Measurements from ENCODE around the gene EPHA6.

The EPHA6 gene

DNA sequence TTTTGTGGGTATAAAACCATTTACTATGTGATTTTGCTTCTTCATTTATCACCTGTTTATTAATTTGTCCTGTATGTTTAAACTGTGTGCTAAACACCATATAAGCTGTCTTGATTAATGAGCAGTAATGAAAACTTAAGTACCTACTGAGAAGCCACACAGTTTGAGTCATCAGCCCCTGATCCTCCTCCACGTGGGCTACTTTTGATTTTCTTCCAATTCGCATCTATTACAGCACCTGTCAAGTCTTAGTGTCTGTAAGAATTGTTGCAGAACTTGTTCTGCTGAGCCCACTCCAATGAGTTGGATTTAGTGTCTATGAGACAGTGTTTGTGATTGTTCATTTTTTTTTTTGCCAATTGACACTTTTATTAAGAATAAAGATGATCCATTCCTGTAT is 16.8 kb downstream of the EPHA6 start:
- no peak for DNase-seq
- Histone ChIP-seq H2BK5ac (ENCODE audit: low read depth, low read length, poor library complexity, severe bottlenecking) (no peak overlapping the region), H3K23ac (ENCODE audit: low read length in 2 of 2) (no peak overlapping the region), H3K9ac (ENCODE audit: low read length) (no peak overlapping the region), H3K4me1 (ENCODE audit: control insufficient read depth, insufficient read depth, low read depth, low read length) (no peaks in the 10 kb centered on the region), H2BK120ac (ENCODE audit: low read depth, low read length) (no peak overlapping the region), H3K4ac (ENCODE audit: low read depth in 1 of 2, low read length in 2 of 2) (no peak overlapping the region), H3K4me3 (ENCODE audit: insufficient read depth in 1 of 2, low read depth in 1 of 2, low read length in 2 of 2) (no peak overlapping the region), H2AK5ac (ENCODE audit: low read length, severe bottlenecking) (no peak overlapping the region), H4K8ac (ENCODE audit: low read length) (no peak overlapping the region), H2BK15ac (ENCODE audit: low read depth, poor library complexity, severe bottlenecking) (no peak overlapping the region), H3K18ac (ENCODE audit: low read depth in 1 of 2, low read length in 2 of 2) (no peak overlapping the region), H3K36me3 (ENCODE audit: control insufficient read depth in 1 of 2, insufficient read depth in 2 of 2, low read depth in 1 of 2, low read length in 2 of 2) (no peaks in the 10 kb centered on the region), H2BK12ac (ENCODE audit: low read length in 2 of 2) (no peak overlapping the region), H2AFZ (ENCODE audit: low read depth, low read length) (no peak overlapping the region), H3K27ac (ENCODE audit: low read length, poor library complexity, severe bottlenecking) (no peak overlapping the region), H4K91ac (ENCODE audit: low read length) (no peak overlapping the region), H3K9me3 (ENCODE audit: control insufficient read depth, low read length) (no peaks in the 10 kb centered on the region), H3K4me2 (ENCODE audit: low read length, poor library complexity, severe bottlenecking) (no peak overlapping the region), H3K79me1 (replicated peaks; ENCODE audit: low read length, poor library complexity, severe bottlenecking) (no peaks in the 10 kb centered on the region), H3K14ac (ENCODE audit: low read length in 2 of 2) (no peak overlapping the region), H3K27me3 (ENCODE audit: control insufficient read depth in 1 of 2, insufficient read depth in 1 of 2, low read length in 2 of 2) (no peaks in the 10 kb centered on the region)
- 86% methylated on average over 1 of the region's 2 CpGs for WGBS

DNA sequence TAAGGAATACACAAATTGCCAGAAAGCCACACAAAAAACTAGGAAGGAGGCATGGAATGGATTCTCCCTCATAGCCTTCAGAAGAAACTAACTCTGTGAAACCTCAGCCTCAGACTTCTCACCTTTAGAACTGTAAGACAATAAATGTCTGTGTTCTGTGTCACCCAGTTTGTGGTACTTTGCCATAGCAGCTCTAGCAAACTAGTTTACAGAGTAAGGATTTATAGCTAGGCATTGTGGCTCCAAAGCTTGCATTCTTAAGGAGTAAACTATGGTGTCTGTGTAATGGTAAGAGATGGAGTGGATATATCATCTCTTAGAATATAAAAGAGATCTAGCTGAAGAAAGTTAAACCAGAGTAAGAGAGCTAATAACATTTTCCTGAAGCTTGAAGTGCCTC is 18.9 kb downstream of the EPHA6 start:
- no peak overlapping the region for H3K4ac ChIP-seq (ENCODE audit: low read depth in 1 of 2, low read length in 2 of 2)
- no peak overlapping the region for H3K4me2 ChIP-seq (ENCODE audit: low read length, poor library complexity, severe bottlenecking)
- no peak overlapping the region for H2BK12ac ChIP-seq (ENCODE audit: low read length in 2 of 2)
- no peak overlapping the region for H2AK5ac ChIP-seq (ENCODE audit: low read length, severe bottlenecking)
- H3K79me1 ChIP-seq (replicated peaks; ENCODE audit: low read length, poor library complexity, severe bottlenecking), result no peaks in the 10 kb centered on the region
- H2AFZ ChIP-seq (ENCODE audit: low read depth, low read length), result no peak overlapping the region
- no peak overlapping the region for H4K91ac ChIP-seq (ENCODE audit: low read length)
- no peaks in the 10 kb centered on the region for H3K36me3 ChIP-seq (ENCODE audit: control insufficient read depth in 1 of 2, insufficient read depth in 2 of 2, low read depth in 1 of 2, low read length in 2 of 2)
- H3K14ac ChIP-seq (ENCODE audit: low read length in 2 of 2), result no peak overlapping the region
- no peak overlapping the region for H4K8ac ChIP-seq (ENCODE audit: low read length)
- H2BK5ac ChIP-seq (ENCODE audit: low read depth, low read length, poor library complexity, severe bottlenecking), result no peak overlapping the region
- H2BK15ac ChIP-seq (ENCODE audit: low read depth, poor library complexity, severe bottlenecking), result no peak overlapping the region
- no peak overlapping the region for H3K23ac ChIP-seq (ENCODE audit: low read length in 2 of 2)
- no peaks in the 10 kb centered on the region for H3K9me3 ChIP-seq (ENCODE audit: control insufficient read depth, low read length)
- H3K4me1 ChIP-seq (ENCODE audit: control insufficient read depth, insufficient read depth, low read depth, low read length), result no peaks in the 10 kb centered on the region
- H3K9ac ChIP-seq (ENCODE audit: low read length), result no peak overlapping the region
- no peak overlapping the region for H3K27ac ChIP-seq (ENCODE audit: low read length, poor library complexity, severe bottlenecking)
- H3K18ac ChIP-seq (ENCODE audit: low read depth in 1 of 2, low read length in 2 of 2), result no peak overlapping the region
- no peak overlapping the region for H2BK120ac ChIP-seq (ENCODE audit: low read depth, low read length)
- no peak overlapping the region for H3K4me3 ChIP-seq (ENCODE audit: insufficient read depth in 1 of 2, low read depth in 1 of 2, low read length in 2 of 2)
- no peaks in the 10 kb centered on the region for H3K27me3 ChIP-seq (ENCODE audit: control insufficient read depth in 1 of 2, insufficient read depth in 1 of 2, low read length in 2 of 2)
- DNase-seq, result no peak

DNA sequence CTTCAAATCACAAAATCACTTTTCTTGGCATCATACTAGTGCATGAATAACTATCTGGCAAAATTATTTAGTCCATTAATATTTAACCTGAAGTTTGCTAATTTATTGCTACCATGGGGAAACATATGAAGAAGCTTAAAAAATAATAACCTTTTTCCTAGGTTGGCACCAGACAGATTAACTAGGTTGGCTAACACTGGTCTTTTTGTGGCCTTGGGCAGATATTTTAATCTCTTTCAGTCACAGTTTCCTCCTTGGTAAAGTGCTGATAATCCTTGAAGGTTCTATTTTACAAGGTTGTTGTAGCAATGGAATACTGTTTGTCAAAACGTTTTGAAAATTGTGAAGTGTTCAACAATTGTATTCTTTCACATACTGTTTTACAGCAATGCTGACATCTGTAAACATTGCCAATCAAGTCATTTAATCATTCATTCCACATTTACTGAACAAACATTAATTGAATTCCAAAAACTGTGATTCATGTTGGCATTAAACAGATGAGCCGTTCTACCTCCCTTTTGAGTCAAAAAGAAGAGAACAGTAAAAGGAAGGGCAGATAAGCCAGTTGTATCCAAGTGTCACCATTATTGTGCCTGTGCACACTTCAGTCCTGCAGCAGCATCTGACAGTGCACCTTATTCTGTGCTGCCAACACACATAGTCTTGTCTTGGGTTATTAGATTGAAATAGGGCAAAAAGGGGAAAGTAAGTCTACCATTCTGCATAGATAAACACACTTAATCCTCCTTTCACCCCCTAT is 21.9 kb downstream of the EPHA6 start:
- H3K4me2 ChIP-seq (ENCODE audit: low read length, poor library complexity, severe bottlenecking), result no peak overlapping the region
- H2BK5ac ChIP-seq (ENCODE audit: low read depth, low read length, poor library complexity, severe bottlenecking), result no peak overlapping the region
- no peak overlapping the region for H3K23ac ChIP-seq (ENCODE audit: low read length in 2 of 2)
- H2BK15ac ChIP-seq (ENCODE audit: low read depth, poor library complexity, severe bottlenecking), result no peak overlapping the region
- no peak overlapping the region for H3K4ac ChIP-seq (ENCODE audit: low read depth in 1 of 2, low read length in 2 of 2)
- H2AK5ac ChIP-seq (ENCODE audit: low read length, severe bottlenecking), result no peak overlapping the region
- no peak overlapping the region for H3K9ac ChIP-seq (ENCODE audit: low read length)
- no peak for DNase-seq
- no peak overlapping the region for H3K14ac ChIP-seq (ENCODE audit: low read length in 2 of 2)
- H3K79me1 ChIP-seq (replicated peaks; ENCODE audit: low read length, poor library complexity, severe bottlenecking), result no peaks in the 10 kb centered on the region
- no peaks in the 10 kb centered on the region for H3K27me3 ChIP-seq (ENCODE audit: control insufficient read depth in 1 of 2, insufficient read depth in 1 of 2, low read length in 2 of 2)
- H2AFZ ChIP-seq (ENCODE audit: low read depth, low read length), result no peak overlapping the region
- no peaks in the 10 kb centered on the region for H3K36me3 ChIP-seq (ENCODE audit: control insufficient read depth in 1 of 2, insufficient read depth in 2 of 2, low read depth in 1 of 2, low read length in 2 of 2)
- no peak overlapping the region for H4K91ac ChIP-seq (ENCODE audit: low read length)
- no peak overlapping the region for H3K18ac ChIP-seq (ENCODE audit: low read depth in 1 of 2, low read length in 2 of 2)
- H2BK120ac ChIP-seq (ENCODE audit: low read depth, low read length), result no peak overlapping the region
- no peak overlapping the region for H2BK12ac ChIP-seq (ENCODE audit: low read length in 2 of 2)
- H3K27ac ChIP-seq (ENCODE audit: low read length, poor library complexity, severe bottlenecking), result no peak overlapping the region
- no peak overlapping the region for H3K4me3 ChIP-seq (ENCODE audit: insufficient read depth in 1 of 2, low read depth in 1 of 2, low read length in 2 of 2)
- H3K9me3 ChIP-seq (ENCODE audit: control insufficient read depth, low read length), result no peaks in the 10 kb centered on the region
- H4K8ac ChIP-seq (ENCODE audit: low read length), result no peak overlapping the region
- WGBS, result 61% methylated on average over 2 of the region's 2 CpGs
- H3K4me1 ChIP-seq (ENCODE audit: control insufficient read depth, insufficient read depth, low read depth, low read length), result no peaks in the 10 kb centered on the region

DNA sequence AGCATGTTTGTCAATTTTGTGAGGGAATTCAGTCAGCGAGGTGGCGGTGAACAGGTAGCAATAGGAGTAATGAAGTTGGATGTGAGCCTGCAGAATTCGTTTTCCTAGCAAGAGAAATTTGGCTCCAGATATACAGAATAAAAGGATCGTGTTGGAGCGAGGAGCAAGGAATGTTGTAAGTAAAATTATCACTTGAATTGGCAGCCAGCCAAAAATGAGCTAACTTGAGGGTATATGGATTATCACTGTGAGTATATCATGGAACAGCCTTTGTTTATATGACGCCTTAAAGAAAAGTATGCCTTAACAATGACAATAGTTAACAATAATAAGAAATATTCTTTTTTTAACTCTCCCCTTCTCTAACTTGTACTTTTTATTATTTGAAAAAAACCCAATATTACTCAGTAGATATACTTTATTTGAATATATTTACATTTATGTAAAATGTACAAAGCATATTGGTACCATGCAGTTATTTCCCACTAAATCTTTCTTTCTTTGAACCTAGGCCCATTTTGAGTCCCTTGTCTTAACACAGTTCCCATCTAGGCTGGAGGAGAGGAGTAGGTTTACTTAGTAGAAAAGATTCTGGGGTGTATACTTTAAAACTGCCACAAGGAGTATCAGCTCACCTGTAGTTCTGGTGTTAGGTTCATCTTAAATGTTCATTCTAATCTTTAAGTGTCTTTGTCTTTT is 29.3 kb downstream of the EPHA6 start:
- Histone ChIP-seq H3K79me1 (replicated peaks; ENCODE audit: low read length, poor library complexity, severe bottlenecking) (no peaks in the 10 kb centered on the region), H2BK5ac (ENCODE audit: low read depth, low read length, poor library complexity, severe bottlenecking) (no peak overlapping the region), H3K18ac (ENCODE audit: low read depth in 1 of 2, low read length in 2 of 2) (no peak overlapping the region), H3K23ac (ENCODE audit: low read length in 2 of 2) (no peak overlapping the region), H4K91ac (ENCODE audit: low read length) (no peak overlapping the region), H3K4ac (ENCODE audit: low read depth in 1 of 2, low read length in 2 of 2) (no peak overlapping the region), H3K14ac (ENCODE audit: low read length in 2 of 2) (no peak overlapping the region), H2AFZ (ENCODE audit: low read depth, low read length) (no peak overlapping the region), H2BK15ac (ENCODE audit: low read depth, poor library complexity, severe bottlenecking) (no peak overlapping the region), H3K27ac (ENCODE audit: low read length, poor library complexity, severe bottlenecking) (no peak overlapping the region), H3K27me3 (ENCODE audit: control insufficient read depth in 1 of 2, insufficient read depth in 1 of 2, low read length in 2 of 2) (no peaks in the 10 kb centered on the region), H3K36me3 (ENCODE audit: control insufficient read depth in 1 of 2, insufficient read depth in 2 of 2, low read depth in 1 of 2, low read length in 2 of 2) (no peaks in the 10 kb centered on the region), H2BK120ac (ENCODE audit: low read depth, low read length) (no peak overlapping the region), H3K9ac (ENCODE audit: low read length) (no peak overlapping the region), H3K4me1 (ENCODE audit: control insufficient read depth, insufficient read depth, low read depth, low read length) (no peaks in the 10 kb centered on the region), H2BK12ac (ENCODE audit: low read length in 2 of 2) (no peak overlapping the region), H3K4me2 (ENCODE audit: low read length, poor library complexity, severe bottlenecking) (no peak overlapping the region), H3K4me3 (ENCODE audit: insufficient read depth in 1 of 2, low read depth in 1 of 2, low read length in 2 of 2) (no peak overlapping the region), H3K9me3 (ENCODE audit: control insufficient read depth, low read length) (no peaks in the 10 kb centered on the region), H2AK5ac (ENCODE audit: low read length, severe bottlenecking) (no peak overlapping the region), H4K8ac (ENCODE audit: low read length) (no peak overlapping the region)
- WGBS, result 74% methylated on average over 5 of the region's 6 CpGs
- DNase-seq, result no peak
